Renal pelvis (tissue), 4 donors: ENCODE results near the gene AGBL1. TPM values are rescaled to one million over a fixed set of nuclear protein-coding genes. Genes with fewer than 3 reads are reported as not detected.

Source experiments
- DNase-seq: peaks from one replicate; pipeline ENCODE4 v3.0.0-alpha.2; 2013
- polyA plus RNA-seq, 3 donors: library from polyadenylated mRNA; unstranded; fragments of 120-200 nt; gene quantifications; one replicate each; pipeline ENCODE4 v1.2.1, GENCODE V29; 2013; ENCODE audit not compliant: insufficient read length in 3 of 3

AGBL1 gene
- polyA plus RNA-seq, 3 donors: 0.14 to 0.16 (median 0.15) TPM

GRCh38 chr15:86711476-86711875 is 631.8 kb downstream of the AGBL1 start:
- no peak for DNase-seq

- DNase-seq: no peak
These were observed 634.6 kb downstream of the AGBL1 start for GRCh38 chr15:86714241-86714640.

- DNase-seq: no peak
These were observed 646.0 kb downstream of the AGBL1 start for GRCh38 chr15:86725628-86726027.

- DNase-seq: no peak
These were observed 655.8 kb downstream of the AGBL1 start for GRCh38 chr15:86735247-86736040.

GRCh38 chr15:86741917-86742316 is 662.2 kb downstream of the AGBL1 start:
- no peak for DNase-seq

GRCh38 chr15:86743283-86743903 is 663.7 kb downstream of the AGBL1 start:
- DNase-seq: peak; percentile 20

DNA sequence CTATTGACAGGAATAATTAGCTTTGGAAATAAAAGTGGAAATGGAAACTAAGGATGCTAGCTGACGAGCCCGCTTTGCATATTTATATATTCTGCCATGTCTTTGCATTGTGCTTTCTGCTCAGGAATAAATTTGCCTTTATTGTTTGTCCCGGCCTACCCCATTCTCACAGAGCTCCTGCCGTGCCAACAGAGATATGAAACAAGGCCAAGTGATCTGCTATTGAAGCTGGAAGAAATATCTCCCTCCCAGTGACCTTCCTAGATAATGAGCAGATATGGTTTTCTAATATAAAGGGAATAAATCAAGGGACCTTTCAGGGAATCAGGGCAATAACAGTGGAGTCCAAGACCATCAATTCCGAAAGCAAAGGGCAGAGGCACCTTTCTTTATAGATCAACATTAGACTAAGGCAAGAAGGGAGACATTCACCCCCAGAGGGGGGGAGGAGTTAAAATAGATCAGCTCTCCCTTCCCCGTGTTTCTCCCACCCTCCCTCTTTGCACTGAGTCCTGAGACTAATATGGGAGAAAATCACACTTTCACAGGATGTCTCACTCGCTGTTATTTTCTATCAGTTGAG is 664.6 kb downstream of the AGBL1 start:
- no peak for DNase-seq

DNA sequence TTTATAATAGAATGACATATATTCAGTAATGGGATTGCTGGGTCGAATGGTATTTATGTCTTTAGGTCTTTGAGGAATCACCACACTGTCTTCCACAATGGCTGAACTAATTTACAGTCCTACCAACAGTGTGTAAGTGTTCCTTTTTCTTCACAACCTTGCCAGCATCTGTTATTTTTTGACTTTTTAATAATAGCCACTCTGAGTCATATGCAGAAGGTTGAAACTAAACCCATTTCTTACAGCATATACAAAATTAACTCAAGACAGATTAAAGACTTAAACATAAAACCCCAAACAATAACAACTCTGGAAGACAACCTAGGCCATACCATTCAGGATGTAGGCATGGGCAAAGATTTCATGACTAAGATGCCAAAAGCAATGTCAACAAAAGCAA is 671.4 kb downstream of the AGBL1 start:
- DNase-seq: no peak

GRCh38 chr15:86754846-86755245 is 675.2 kb downstream of the AGBL1 start:
- DNase-seq: no peak

DNA sequence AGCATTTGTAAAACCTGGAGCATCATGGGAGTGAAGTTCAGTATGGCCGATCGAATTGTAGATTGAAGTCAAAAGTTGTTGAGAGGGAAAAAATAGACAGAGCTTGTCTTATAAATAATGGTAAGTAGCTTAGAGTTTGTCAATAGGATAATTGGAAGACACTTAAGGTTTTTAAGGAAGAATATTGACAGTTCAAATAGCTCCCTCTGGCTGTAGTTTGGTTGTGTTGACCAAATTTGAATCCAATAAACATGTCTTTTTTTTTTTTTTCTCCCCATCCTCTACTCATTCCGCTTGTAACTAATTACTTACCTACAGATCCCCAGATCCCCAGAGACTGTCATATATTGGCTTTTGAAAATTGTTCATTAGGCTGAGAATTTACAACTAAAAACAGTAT is 677.0 kb downstream of the AGBL1 start:
- no peak for DNase-seq

DNA sequence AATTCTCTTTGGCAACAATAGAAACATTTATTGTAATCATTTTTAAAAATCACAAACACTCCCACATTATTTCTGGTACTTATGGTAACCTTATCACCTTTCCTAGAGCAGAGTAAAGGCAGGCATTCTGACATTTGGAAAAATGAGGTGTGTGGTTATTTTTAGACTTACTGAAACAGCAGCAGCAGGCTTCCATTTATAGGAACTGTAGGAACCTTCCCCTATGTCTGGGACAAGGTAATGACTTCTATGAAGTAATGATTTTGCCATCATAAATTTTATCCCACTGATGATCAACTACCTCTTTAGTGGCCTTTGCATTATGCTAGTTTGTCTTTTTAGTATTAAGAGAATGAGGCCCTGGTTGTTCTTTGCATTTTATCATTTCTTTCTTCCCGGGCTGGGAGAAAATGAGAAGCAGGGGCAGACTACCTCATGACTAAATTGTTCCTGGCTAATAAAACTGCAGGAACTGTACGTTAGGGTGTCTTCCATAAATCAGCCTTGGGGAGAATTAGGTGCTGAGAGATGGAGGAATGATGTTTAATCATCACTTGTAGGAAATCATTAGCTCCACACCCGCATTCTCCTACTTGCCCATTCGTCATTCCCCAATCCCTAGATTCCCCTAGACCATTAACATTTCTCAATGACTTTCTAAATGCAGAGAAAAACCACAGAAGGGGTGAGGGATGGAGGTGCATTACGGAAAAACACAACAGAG is 680.3 kb downstream of the AGBL1 start:
- DNase-seq: no peak

GRCh38 chr15:86762874-86763273 is 683.2 kb downstream of the AGBL1 start:
- no peak for DNase-seq

GRCh38 chr15:86764021-86764420 is 684.4 kb downstream of the AGBL1 start:
- no peak for DNase-seq

- peak; percentile 56 for DNase-seq
These were observed 685.6 kb downstream of the AGBL1 start for GRCh38 chr15:86765281-86765680.

DNA sequence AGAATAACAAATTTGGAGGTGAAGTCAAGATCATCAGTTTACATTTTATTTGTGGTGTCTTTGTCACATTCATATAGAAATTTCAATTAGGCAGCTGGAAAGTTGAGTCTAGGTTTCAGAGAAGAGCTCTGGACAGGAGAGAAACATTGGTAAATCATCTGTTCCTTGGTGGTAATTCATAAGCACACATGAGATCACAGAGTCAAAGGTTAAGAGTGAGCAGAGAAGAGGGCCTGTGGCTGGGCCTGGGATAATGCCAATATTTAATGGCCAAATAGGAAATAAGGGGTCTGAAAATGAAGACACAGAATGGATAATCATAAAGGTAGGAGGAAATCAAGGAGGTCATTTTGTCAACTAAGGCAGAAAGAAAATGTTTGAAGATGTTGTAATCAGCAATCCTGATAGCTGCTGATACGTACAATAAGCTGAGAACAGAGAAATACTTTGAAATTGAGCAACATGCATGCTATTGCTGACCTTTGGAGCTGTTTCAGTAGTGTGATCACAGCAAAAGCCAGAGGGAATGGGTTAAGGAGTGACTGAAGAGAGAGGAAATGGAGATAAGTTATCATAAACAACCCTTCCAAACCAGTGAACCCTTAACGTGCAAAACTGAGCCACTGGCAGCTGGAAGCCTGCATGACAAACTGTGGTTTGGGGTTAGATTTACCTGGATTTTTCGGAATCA is 692.8 kb downstream of the AGBL1 start:
- DNase-seq: no peak

DNA sequence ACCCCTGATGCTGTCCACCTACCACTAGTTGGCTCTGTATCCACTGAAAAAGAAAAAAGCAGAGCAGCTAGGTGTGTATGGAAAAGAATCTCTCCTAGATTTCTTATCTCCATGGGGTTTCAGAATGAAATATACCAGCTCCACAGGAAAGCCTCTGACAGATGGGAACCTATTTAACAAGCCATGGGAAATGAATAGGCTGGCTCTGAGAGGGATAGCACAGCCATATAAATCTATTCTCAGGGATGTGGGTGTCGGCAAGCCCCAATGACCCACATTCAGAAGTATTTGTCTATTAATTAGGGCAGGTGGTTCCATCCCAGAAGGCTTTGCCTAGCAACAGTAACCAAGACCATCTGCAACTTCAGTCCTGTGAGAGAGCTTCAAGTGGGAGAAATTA is 694.1 kb downstream of the AGBL1 start:
- no peak for DNase-seq

GRCh38 chr15:86776145-86776544 is 696.5 kb downstream of the AGBL1 start:
- no peak for DNase-seq

DNA sequence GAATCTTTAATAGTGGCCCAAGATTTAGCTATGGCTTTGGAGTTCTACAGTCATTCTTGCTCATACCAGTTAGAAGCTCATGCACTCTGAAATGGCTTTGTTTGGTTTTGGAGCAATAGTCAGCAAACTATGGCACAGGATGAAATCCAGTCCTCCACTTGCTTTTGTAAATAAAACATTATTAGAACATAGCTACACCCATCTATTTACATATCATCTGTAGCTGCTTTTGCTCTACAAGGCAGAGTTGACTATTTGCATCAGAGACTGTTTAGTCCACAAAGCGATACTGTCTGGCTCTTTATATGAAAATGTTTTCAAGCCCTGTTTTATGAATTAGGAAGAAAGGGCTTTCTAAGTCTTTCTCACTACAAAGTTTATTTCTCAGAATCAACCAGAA is 716.9 kb downstream of the AGBL1 start:
- DNase-seq: no peak

- DNase-seq: no peak
These were observed 717.5 kb downstream of the AGBL1 start for GRCh38 chr15:86797135-86797534.

GRCh38 chr15:86799226-86799625 is 719.6 kb downstream of the AGBL1 start:
- no peak for DNase-seq

- no peak for DNase-seq
These were observed 722.6 kb downstream of the AGBL1 start for GRCh38 chr15:86802244-86802643.

- DNase-seq: no peak
These were observed 724.7 kb downstream of the AGBL1 start for GRCh38 chr15:86804406-86804805.
